HG03342 (cell line): ENCODE results near the gene DENND4A.
"Not testable (repeated sequence)": the region's sequence is repeated elsewhere in the genome, so short reads cannot be mapped to it uniquely, and the experiment has no call there.

Experiments used
- ATAC-seq: cut with Tn5 transposase; IDR thresholded peaks from one replicate; pipeline ENCODE4 v1.9.1; 2021; ENCODE audit warnings: mild to moderate bottlenecking, moderate library complexity; ENCODE audit not compliant: unreplicated experiment

The DENND4A gene

DNA sequence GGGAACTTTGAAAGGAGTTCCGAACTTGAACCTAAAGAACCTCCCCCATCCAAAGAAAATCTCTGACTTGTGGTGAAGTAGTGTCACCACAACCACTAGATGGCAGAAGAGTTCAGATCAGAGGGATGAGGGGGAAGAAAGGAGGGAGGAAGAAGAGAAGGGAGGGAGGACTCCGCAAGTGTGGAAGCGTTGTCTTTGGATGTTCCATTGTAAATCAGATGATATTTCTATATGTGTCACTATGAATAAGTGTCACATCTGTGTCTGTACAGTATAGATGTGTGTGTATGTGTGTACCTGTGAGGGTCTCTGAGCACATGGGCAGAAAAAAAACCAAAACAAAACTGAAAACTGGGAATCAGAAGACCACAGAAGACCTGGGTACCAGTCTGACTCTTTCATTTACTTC, 153.4 kb downstream of the DENND4A start:
- no peak for ATAC-seq

DNA sequence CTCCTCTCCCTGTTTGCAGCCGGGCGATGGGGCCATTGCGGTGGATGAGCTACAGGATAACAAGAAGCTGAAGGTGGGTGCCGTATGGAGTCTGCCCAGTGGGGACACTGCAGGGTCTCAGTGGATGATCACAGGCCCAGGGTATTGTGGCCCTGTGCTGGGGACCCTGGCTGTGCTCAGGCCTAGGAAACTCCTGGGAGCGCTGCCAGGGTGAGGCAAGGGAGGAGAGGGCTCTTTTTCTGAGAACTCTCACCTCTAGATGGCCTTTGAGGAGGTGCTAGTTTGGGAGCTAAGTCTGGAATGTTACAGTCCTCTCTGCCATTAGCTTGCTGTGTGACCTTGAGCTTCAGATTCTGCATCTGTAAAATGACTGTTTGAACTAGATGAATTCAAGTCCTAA, 154.0 kb downstream of the DENND4A start:
- ATAC-seq = no peak

GRCh38 chr15:65634356-65634755, 157.7 kb downstream of the DENND4A start:
- no peak for ATAC-seq

DNA sequence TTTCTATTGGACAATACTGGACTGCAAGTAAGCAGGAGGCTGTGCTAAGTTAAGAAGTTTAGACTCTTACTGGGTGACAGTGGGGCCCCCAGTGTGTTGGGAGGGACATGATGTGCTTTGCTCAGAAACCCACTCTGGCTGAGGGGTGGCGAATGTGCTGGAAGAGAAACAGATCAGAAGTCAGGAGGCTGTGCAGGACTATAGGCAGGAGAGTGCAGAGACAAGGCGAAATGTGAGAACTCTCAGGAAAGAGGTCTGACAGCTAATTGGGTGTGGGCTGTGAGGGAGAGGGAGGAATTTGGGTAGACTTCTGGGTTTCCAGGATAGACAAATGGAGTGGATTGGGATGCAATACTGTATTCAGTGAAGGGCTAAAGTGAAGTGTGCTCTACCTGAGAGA, 158.3 kb downstream of the DENND4A start:
- ATAC-seq = no peak

DNA sequence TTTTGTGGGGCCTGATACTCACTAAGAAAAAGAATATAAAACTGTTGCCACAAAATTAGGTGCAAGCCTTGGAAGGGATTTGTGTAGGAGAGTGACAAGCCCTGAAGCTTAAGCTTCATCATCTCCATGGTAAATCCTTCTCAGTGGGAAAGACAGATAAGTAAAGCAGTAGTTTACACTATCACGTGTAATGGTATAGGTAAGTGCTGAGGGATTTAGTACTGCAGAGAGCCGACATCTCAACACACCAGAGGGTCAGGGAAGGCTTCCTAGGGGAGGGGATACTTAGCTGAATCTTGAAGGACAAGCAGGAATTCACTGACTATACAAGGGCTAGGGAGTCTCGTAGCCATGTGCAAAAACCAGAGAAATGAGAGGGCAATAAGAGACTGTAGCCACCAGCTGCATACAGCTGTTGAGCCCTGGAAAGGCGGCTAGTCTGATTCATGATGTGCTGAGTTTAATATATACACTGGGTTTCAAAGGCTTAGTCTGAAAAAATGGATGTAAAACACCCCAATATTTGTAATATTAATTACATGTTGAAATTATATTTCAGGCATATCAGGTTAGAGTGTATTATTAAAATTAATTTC, 159.2 kb downstream of the DENND4A start:
- ATAC-seq = no peak

- no peak for ATAC-seq
These were observed 160.6 kb downstream of the DENND4A start for GRCh38 chr15:65631503-65631902.

DNA sequence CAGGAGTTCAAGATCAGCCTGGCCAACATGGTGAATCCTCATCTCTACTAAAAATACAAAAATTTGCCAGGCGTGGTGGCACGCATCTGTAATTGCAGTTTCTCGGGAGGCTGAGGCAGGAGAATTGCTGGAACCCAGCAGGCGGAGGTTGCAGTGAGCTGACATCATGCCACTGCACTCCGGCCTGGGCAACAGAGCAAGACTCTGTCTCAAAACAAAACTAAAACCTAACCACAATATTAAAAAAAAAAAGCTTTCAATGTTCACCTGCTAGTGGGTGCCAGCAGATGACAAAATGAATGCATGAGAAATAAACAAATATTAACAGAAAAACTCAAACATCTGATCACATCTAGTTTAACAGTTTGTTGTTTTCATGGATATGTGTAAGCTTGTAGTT, 161.3 kb downstream of the DENND4A start:
- ATAC-seq = peak; percentile 56

- no peak for ATAC-seq
These were observed 162.5 kb downstream of the DENND4A start for GRCh38 chr15:65629548-65629947.

- no peak for ATAC-seq
These were observed 165.2 kb downstream of the DENND4A start for GRCh38 chr15:65626856-65627255.

- ATAC-seq = no peak
These were observed 169.0 kb downstream of the DENND4A start for GRCh38 chr15:65623103-65623502.

DNA sequence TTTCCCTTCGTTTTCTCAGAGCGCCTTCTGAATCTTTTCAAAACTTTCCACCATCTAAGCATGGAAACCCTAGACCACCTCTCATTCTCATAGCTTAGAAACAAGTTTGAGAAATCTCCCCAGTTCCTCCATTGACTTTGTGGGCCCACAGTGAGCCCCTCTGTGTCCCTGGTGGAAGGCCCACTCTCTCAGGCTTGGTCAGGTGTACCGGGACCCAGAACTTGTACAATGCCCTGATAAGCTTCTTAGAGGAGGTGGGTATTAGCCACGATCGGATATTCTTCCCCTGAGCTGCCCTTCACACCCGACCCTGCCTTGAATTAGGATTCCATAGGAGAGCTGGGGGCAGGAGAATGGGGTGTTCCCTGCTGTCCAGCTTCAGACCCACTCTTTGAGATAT, 170.5 kb downstream of the DENND4A start, which contains the start of gene SLC24A1:
SLC24A1 (plus strand) TSS at position 301 of the 400 bp plus-strand sequence. CDS start 2,143 bp downstream, outside the sequence.
- no peak for ATAC-seq

DNA sequence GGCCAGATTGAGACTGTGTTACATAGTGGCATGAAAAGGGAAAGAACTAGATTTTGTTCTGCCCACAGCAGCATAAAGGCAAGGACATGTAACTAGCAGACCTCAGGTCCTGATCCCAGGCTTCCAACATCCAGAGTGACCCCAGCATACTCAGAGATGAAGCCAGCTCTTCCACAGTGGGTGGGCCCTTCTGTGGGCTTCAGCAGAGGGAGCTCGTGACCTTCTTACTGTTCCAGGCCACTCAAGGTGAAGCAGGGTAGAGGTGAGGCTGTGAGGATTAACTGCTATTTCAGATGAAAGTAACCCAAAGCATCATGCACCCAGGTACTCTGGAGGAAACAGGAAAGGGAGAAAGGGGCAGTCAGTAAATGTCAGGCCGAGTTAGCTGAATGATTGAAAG, 171.3 kb downstream of the DENND4A start:
- no peak for ATAC-seq

DNA sequence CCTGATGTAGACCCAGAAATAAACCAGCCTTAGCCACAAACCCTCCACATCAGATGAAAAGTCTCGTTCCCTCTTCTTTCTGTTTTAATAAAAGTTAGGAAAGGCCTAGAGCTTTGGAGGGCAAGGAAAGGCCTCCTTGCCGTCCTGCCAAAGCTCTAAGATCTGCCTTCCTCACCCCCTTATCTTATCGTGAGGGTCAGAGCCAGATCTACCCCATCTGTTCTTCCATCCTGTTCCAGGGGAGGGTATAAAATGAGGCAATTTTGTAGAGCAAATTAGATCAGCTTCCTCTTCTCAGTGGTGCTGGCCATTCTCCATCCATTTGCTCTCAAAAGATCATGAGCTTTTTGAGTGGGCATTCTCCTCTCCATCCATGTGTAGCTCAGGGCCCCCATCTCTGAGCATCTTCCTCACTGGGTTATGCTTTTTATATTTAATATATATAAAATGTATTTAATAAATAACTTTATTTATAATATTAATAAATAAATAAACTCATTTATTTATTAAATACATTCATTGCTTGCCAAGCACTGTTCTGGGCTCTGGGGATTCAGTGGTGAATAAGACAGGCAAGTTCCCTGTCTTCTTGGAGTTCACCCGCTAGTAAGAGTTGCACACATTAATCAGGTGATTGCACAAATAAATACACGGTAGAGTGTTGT, 172.3 kb downstream of the DENND4A start:
- no peak for ATAC-seq

- no peak for ATAC-seq
These were observed 173.5 kb downstream of the DENND4A start for GRCh38 chr15:65618560-65619109.

DNA sequence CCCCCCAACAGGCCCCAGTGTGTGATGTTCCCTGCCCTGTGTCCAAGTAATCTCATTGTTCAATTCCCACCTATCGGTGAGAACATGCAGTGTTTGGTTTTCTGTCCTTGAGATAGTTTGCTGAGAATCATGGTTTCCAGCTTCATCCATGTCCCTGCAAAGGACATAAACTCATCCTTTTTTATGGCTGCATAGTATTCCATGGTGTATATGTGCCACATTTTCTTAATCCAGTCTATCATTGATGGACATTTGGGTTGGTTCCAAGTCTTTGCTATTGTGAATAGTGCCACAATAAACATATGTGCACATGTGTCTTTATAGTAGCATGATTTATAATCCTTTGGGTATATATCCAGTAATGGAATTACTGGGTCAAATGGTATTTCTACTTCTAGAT, 176.2 kb downstream of the DENND4A start:
- not testable (repeated sequence) for ATAC-seq

GRCh38 chr15:65612949-65613744, 178.9 kb downstream of the DENND4A start:
- ATAC-seq = no peak

GRCh38 chr15:65612616-65612946, 179.5 kb downstream of the DENND4A start:
- no peak for ATAC-seq

DNA sequence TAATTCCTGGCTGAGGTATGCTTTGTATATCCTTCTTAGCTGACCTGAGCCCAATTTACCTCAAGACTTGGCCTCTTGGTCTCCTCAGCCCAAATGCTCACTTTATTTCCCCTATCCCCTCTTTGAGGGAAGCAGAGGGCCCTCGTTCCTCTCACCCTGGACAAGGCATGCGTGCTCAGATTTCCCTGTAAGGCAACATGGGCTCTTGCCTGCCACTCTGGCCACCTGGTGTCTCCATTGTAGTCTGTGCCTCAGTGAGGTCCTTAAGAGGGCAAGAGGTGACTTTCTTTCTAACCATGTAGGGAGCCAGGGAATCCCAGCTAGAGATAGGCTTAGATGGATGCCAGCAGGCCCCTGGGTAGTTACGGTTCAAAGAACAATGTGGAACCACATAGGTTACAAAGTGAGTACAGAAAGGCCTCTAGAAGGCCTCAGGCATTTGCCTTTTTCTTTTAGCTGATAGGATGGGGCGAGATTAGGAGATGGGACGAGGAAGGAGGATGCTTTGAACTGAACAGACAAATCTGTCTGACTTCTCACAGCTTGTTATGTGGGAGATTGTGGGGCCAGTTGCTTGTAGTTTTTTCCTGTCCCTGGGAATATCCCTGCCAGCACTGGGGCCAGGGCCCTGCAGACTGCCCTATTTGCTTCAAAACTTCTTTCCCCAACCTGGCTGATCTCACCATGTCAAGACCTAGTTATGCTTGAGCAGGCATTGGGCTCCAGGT, 180.0 kb downstream of the DENND4A start:
- no peak for ATAC-seq

GRCh38 chr15:65610871-65611718, 181.0 kb downstream of the DENND4A start, which contains the start of gene INTS14:
Gene INTS14, minus strand, starts transcription at chr15:65611131. Its CDS starts 3,751 bp downstream, at chr15:65607380.
- ATAC-seq = peak; percentile 95
